OCI-LY1 (cell line): ENCODE results near the gene AMZ1.

Experiments
- H2AFZ ChIP-seq: fragments of 200-600 bp; sonication (generic), shearing (Covaris generic); 2 replicates; pipeline ENCODE4 v1.6.0; 2014; ENCODE audit warnings: antibody characterized with exemption, mild to moderate bottlenecking, low read length
- H3F3A ChIP-seq: fragments of 200-600 bp; sonication (generic), shearing (Covaris generic); 2 replicates; pipeline ENCODE4 v1.6.0; 2014; ENCODE audit warnings: mild to moderate bottlenecking, antibody characterized with exemption, low read length, moderate library complexity; ENCODE audit not compliant: insufficient read depth
- H3K27ac ChIP-seq: fragments of 200-600 bp; sonication (generic); 2 replicates; pipeline ENCODE4 v1.5.1; 2014; ENCODE audit warnings: low read length, mixed run types, mild to moderate bottlenecking, low read depth; ENCODE audit not compliant: poor library complexity, severe bottlenecking
- H3K27me3 ChIP-seq: fragments of 200-600 bp; sonication (generic); 2 replicates; pipeline ENCODE4 v1.6.0; 2014; ENCODE audit warnings: antibody characterized with exemption, mild to moderate bottlenecking, low read length, moderate library complexity; ENCODE audit not compliant: insufficient read depth
- H3K36me3 ChIP-seq: fragments of 200-600 bp; sonication (generic); 2 replicates; pipeline ENCODE4 v1.6.1; 2014; ENCODE audit warnings: mild to moderate bottlenecking, antibody characterized with exemption, low read length, moderate library complexity, mixed read lengths; ENCODE audit not compliant: insufficient read depth
- H3K4me1 ChIP-seq: fragments of 200-600 bp; sonication (generic); 2 replicates; pipeline ENCODE4 v1.5.1; 2014; ENCODE audit warnings: mild to moderate bottlenecking, low read length, moderate library complexity; ENCODE audit not compliant: insufficient read depth, severe bottlenecking
- H3K4me2 ChIP-seq: fragments of 200-600 bp; sonication (generic), shearing (Covaris generic); 2 replicates; pipeline ENCODE4 v1.6.1; 2014; ENCODE audit warnings: low read length
- H3K4me3 ChIP-seq: fragments of 200-600 bp; sonication (generic); 2 replicates; pipeline ENCODE4 v1.5.1; 2014; ENCODE audit warnings: low read length, low read depth, mild to moderate bottlenecking, mixed read lengths; ENCODE audit not compliant: poor library complexity, severe bottlenecking
- H3K79me2 ChIP-seq: fragments of 200-600 bp; shearing (Covaris generic); 2 replicates; pipeline ENCODE4 v1.6.1; 2016; ENCODE audit warnings: mixed run types, low read length, mixed read lengths; ENCODE audit not compliant: insufficient read depth
- H3K9ac ChIP-seq: fragments of 200-600 bp; sonication (generic), shearing (Covaris generic); 2 replicates; pipeline ENCODE4 v1.6.1; 2014; ENCODE audit warnings: mild to moderate bottlenecking, low read length, mixed read lengths
- H3K9me2 ChIP-seq: fragments of 200-600 bp; sonication (generic), shearing (Covaris generic); 2 replicates; pipeline ENCODE4 v1.6.1; 2014; ENCODE audit warnings: low read depth, mild to moderate bottlenecking, low read length, mixed read lengths
- H3K9me3 ChIP-seq: fragments of 200-600 bp; shearing (Covaris generic); 2 replicates; pipeline ENCODE4 v1.6.1; 2014; ENCODE audit warnings: low read length, mixed read lengths
- H4K20me1 ChIP-seq: fragments of 200-600 bp; sonication (generic), shearing (Covaris generic); 2 replicates; pipeline ENCODE4 v1.6.0; 2016; ENCODE audit warnings: mild to moderate bottlenecking, low read length; ENCODE audit not compliant: insufficient read depth
- CTCF ChIP-seq: fragments of 200-600 bp; sonication (generic), shearing (Covaris generic); IDR thresholded peaks from 2 replicates; pipeline ENCODE4 v1.5.1; 2017; ENCODE audit warnings: mild to moderate bottlenecking, antibody characterized with exemption, low read length, moderate library complexity, mixed read lengths
- EZH2 ChIP-seq: fragments of 200-600 bp; sonication (generic), shearing (Covaris generic); IDR thresholded peaks from 2 replicates; pipeline ENCODE4 v1.8.0; 2017; ENCODE audit warnings: borderline replicate concordance, mixed run types, mild to moderate bottlenecking, antibody characterized with exemption, low read length, moderate library complexity, mixed read lengths

The AMZ1 gene

GRCh38 chr7:2661096-2661449 lies 26.9 kb upstream of the AMZ1 start:
- no peaks in the 10 kb centered on the region for H3K79me2 ChIP-seq
- H2AFZ ChIP-seq: no peak overlapping the region
- no peaks in the 10 kb centered on the region for H3K27me3 ChIP-seq
- H3K4me2 ChIP-seq: no peak overlapping the region
- H3K4me1 ChIP-seq: no peaks in the 10 kb centered on the region
- no peaks in the 10 kb centered on the region for H3K36me3 ChIP-seq
- H3K9ac ChIP-seq: no peak overlapping the region
- H3F3A ChIP-seq: no peaks in the 10 kb centered on the region
- H3K9me3 ChIP-seq: no peaks in the 10 kb centered on the region
- no peaks in the 10 kb centered on the region for H4K20me1 ChIP-seq
- no peak overlapping the region for H3K4me3 ChIP-seq
- H3K27ac ChIP-seq: no peak overlapping the region
- no peaks in the 10 kb centered on the region for H3K9me2 ChIP-seq
- TF ChIP-seq EZH2 (no peak), CTCF (no peak)

- H3K79me2 ChIP-seq: no peaks in the 10 kb centered on the region
- H4K20me1 ChIP-seq: no peaks in the 10 kb centered on the region
- no peak overlapping the region for H3K4me3 ChIP-seq
- H3K36me3 ChIP-seq: no peaks in the 10 kb centered on the region
- no peaks in the 10 kb centered on the region for H3K4me1 ChIP-seq
- no peaks in the 10 kb centered on the region for H3K27me3 ChIP-seq
- H3F3A ChIP-seq: no peaks in the 10 kb centered on the region
- no peak overlapping the region for H3K9ac ChIP-seq
- H3K27ac ChIP-seq: no peak overlapping the region
- no peak overlapping the region for H3K4me2 ChIP-seq
- H2AFZ ChIP-seq: no peak overlapping the region
- no peaks in the 10 kb centered on the region for H3K9me2 ChIP-seq
- TF ChIP-seq EZH2: no peak
- no peak for TF ChIP-seq CTCF
- H3K9me3 ChIP-seq: no peaks in the 10 kb centered on the region
Measured at GRCh38 chr7:2661602-2662272, 26.3 kb upstream of the AMZ1 start.

GRCh38 chr7:2662273-2663120 lies 25.5 kb upstream of the AMZ1 start:
- no peak overlapping the region for H3K4me3 ChIP-seq
- no peak overlapping the region for H3K9ac ChIP-seq
- no peaks in the 10 kb centered on the region for H3K79me2 ChIP-seq
- no peak overlapping the region for H3K27ac ChIP-seq
- H2AFZ ChIP-seq: no peak overlapping the region
- no peaks in the 10 kb centered on the region for H3F3A ChIP-seq
- H3K27me3 ChIP-seq: no peaks in the 10 kb centered on the region
- TF ChIP-seq EZH2: no peak
- TF ChIP-seq CTCF: no peak
- no peaks in the 10 kb centered on the region for H4K20me1 ChIP-seq
- H3K4me1 ChIP-seq: no peaks in the 10 kb centered on the region
- no peak overlapping the region for H3K4me2 ChIP-seq
- H3K9me2 ChIP-seq: no peaks in the 10 kb centered on the region
- no peaks in the 10 kb centered on the region for H3K36me3 ChIP-seq
- no peaks in the 10 kb centered on the region for H3K9me3 ChIP-seq
